HK-2 (cell line): ENCODE data around the gene ETV5.

Experiments used
- DNase-seq: peaks from one replicate; pipeline ENCODE4 v3.0.0-alpha.2; 2018; ENCODE audit not compliant: unreplicated experiment

Gene ETV5

DNA sequence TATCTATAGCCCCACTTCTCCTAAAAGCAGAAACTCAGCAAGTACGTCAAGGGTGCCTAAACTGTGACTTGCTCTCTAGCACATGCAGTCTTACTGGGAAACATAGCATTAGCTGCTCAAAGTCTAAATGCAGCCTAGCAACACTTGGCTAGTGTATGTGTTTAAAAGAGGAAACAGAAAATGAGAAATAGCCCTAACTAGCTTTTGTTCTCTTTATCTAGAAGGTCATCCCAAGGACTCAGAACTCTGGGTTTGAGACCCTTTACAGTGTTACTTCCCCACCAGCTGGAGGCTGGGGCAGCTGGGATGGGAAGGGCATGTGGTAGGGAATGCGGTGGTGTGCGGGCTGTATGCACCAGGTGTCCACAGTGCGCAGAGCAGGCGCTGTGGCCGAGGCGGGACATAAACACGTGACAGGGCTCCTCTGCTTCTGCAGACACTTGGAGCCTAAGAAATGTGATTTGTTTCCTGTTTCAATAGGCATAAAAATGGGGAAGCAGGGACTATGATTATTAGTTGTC lies 13.3 kb downstream of the ETV5 start:
- DNase-seq: no peak

GRCh38 chr3:186094696-186095425 lies 14.0 kb downstream of the ETV5 start:
- no peak for DNase-seq

- no peak for DNase-seq
Measured at GRCh38 chr3:186094271-186094670, 14.6 kb downstream of the ETV5 start.

- no peak for DNase-seq
Measured at GRCh38 chr3:186093271-186093900, 15.5 kb downstream of the ETV5 start.

- no peak for DNase-seq
Measured at GRCh38 chr3:186092360-186093070, 16.4 kb downstream of the ETV5 start.

DNA sequence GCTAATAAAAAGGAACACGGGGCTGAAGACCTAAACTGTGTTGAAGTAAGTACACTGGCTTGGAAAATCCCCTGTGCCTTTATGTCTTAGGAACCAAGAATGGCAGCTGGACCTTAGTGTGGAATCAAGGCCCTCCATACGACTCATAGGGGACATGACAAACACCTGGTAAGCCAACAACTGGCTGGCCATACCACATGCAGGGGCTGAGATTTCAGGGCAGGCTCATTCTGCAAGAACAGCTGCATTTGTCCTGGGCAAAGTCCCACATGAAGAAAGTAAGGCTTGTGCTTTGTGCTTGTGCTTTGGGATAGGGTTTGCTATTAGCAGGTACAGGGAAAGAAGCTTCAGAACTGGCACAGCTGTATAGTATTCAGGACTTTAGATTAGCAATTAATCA lies 18.0 kb downstream of the ETV5 start:
- DNase-seq: no peak

DNA sequence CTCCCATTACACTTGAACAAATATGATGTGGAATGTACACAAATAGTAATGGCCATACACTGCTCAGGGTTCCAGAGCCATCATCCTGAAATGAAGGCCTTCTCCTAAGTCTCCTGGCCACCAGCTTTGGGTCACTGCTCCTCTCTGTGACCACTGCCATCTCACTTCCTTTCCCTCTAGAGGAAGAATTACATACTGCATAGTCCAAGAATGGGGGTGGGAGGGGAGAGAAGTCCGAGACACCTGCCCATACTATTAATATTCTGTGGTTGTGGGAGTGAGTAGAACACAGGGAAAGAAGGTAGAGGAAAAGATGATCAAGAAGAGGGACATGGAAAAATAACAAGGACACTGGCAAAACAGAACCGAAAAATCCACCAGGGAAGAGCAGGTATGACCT lies 20.6 kb downstream of the ETV5 start:
- DNase-seq: no peak

DNA sequence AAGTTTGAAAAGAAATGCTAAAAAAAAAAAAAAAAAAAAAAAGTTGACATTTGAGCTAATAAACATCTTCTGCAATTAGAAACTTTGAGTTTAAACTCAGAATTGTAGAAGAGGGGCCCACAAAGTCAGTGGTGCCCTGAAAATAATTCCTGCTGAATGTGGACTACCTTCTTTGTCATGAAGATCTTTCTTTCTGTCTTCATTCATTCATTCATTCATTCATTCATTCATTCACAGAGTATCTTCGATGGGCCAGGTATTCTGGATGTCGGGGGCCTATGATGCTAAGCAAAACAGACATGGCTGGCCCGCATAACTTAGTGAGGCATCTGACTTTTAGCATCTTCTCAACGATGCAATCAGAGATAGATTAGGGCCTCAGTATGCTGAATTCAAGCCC lies 24.6 kb downstream of the ETV5 start:
- no peak for DNase-seq

GRCh38 chr3:186083746-186084145 lies 25.1 kb downstream of the ETV5 start:
- DNase-seq: no peak

- no peak for DNase-seq
Measured at GRCh38 chr3:186082150-186082549, 26.7 kb downstream of the ETV5 start.

DNA sequence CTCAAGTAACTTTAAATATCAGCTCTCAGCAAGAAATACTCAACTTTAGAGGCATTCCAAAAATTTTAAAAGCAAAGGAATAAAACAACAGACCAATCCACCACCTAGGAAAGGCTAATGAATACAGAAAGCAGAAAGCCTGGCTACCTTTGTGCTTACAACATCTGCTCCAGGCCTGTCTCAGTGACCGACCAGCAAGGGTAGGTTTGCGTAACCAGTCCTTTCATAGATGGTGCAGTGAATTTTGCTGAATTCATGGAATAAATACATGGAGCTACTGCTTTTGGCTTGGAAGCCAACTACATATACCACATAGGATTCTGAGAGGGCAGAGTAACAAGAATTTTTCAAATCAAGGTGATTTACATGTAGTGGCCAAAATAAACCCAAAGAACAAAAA lies 27.2 kb downstream of the ETV5 start:
- no peak for DNase-seq

- no peak for DNase-seq
Measured at GRCh38 chr3:186080849-186081438, 27.9 kb downstream of the ETV5 start.

- DNase-seq: no peak
Measured at GRCh38 chr3:186079925-186080324, 29.0 kb downstream of the ETV5 start.

DNA sequence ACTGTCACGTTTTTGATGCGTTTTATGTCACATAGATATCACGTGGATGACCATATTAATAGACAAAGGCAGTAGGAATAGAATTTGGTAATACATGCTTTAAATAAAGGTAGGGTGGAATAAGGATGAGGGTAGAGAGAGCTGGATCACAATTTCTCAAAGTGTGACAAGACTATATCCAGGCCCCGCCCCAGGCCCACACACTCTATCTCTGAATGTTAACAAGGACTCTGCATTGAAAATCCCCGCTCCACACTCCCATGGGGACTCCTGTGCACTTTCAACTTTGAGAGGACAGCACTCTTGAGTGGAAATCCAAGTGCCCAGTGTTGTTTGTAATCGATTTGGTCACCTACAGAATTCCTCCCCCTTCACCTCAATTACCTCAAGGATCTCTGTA lies 31.4 kb downstream of the ETV5 start:
- DNase-seq: no peak

DNA sequence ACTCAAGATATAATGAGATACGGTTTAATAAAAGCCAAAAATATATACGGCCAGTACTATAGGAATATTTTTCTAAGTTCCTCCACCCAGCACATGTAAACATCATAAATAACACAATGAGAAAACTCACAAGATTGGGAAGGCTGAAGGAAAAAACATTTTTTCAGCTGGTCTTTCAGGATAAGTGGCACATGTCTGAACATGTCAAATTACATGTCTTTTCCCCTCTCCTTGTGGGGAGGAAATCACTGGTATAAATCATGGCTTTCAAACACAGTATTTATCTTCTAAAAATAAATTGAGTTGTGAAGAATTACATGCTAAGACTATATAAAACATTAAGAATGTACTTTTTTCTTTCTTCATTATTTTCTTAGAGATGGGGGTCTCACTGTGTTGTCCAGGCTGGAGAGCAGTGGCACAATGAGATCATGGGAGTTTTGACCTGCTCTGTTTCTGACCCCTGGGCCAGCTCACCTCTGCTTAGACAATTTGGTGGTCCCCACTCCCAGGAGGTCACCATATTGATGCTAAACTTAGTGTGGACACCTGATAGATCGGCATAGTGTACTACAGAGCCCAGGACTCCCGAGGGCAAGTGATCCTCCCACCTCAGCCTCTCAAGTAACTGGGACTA lies 32.8 kb downstream of the ETV5 start:
- no peak for DNase-seq

- no peak for DNase-seq
Measured at GRCh38 chr3:186075489-186075888, 33.4 kb downstream of the ETV5 start.

- DNase-seq: no peak
Measured at GRCh38 chr3:186073641-186074040, 35.2 kb downstream of the ETV5 start.

GRCh38 chr3:186070996-186071395 lies 37.9 kb downstream of the ETV5 start:
- DNase-seq: no peak

DNA sequence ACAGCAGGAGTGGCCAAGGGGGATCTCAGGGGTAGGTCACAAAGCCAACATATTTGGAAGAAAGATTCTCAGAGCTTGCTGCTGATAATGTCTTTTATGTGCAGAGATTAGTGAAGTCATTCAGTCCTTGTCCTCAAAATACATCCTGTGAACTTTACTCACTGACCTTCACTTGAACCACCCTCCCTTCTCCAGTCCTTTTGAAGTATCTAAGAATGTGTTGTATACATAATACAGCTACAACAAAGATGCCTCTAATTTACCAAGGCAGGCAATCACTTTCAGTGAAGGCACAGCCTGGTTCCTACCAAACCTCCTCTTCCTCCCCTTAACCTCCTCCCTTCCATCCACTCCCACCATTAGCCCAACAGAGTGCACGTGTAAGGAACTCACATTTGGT lies 38.3 kb downstream of the ETV5 start:
- no peak for DNase-seq

DNA sequence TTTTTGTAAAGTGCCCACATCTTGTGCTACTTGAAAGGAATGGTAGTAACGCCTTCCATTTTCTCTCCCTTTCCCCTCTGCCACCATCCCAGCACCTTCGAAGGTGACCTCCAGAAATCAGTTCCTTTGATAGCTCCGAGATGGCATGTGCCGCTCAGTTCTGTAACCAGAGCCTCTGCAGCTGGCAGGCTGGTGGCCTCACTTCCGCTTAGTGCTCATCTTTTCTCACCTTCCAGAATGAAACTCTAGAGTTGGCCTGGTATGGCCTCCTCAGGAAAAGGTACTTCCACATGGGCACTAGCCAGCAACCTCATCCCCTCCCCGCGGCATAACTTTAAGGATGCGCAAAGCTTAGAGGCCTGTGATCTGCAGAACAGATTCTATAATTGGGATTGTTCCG lies 38.8 kb downstream of the ETV5 start:
- no peak for DNase-seq

GRCh38 chr3:186069199-186069598 lies 39.7 kb downstream of the ETV5 start:
- DNase-seq: no peak

DNA sequence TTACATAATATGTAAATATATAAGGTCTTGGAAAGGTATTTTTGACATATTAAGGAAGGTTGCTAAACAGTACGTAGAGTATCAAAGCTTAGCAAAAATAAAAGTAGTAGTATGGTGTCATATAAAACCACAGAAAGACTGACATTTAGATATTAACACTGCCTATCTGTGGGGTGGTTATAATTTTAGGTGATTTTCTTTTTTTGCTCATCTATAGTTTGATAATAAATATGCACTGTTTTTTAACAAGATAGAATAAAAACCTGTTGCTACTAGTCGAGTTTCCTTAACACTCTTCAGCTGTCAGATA lies 40.7 kb downstream of the ETV5 start:
- no peak for DNase-seq
